Measurements from ENCODE around the gene CCDC160.
"Not testable (repeated sequence)": the region's sequence is repeated elsewhere in the genome, so short reads cannot be mapped to it uniquely, and the experiment has no call there.

Gene CCDC160

GRCh38 chrX:134236626-134237614 is at the start of gene CCDC160:
Gene CCDC160, plus strand, starts transcription at chrX:134237182. Its CDS starts 7,619 bp downstream, at chrX:134244801.
- no peak for DNase-seq

DNA sequence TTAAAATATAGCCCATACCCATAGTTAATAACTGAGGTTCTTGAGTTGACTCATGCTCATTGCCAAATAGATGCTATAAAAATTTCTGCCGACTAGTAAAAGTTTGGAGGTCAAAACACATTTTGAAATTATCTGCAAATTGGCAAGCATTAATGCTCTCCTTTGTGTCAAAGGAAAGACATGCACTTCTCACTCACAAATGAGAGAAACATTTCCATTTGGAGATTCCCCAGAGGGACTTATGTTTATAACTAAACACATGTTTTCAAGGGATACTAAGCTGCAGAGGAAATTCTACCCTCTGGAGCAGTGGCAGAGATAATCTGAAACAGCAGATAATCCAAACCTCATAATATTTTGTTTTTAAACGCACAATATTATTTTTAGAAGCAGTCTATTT is 45.7 kb upstream of the CCDC160 start:
- no peak for DNase-seq

GRCh38 chrX:134194915-134195314 is 42.1 kb upstream of the CCDC160 start:
- DNase-seq, result no peak

DNA sequence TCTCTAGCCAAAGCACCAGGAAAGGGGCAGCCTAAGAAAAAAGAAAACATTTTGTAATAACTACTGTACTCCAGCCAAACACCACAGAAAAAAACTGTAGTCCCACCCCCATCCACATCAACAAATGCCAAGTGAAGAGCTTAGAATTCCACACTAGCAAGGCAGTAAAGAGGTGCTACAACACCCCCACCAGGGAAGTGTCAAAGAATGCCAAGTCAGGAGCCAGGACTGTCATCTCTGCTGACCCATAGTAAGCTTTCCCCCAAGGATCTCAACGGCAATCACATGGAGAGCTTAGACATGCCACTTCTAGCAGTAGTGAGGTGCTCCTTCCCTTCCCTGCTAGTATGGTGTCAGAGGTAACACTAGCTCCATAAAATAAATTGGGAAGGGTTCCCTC is 34.4 kb upstream of the CCDC160 start:
- no peak for DNase-seq

GRCh38 chrX:134206221-134206620 is 30.8 kb upstream of the CCDC160 start:
- no peak for DNase-seq

- DNase-seq, result no peak
Measured at GRCh38 chrX:134210465-134210864, 26.5 kb upstream of the CCDC160 start.

DNA sequence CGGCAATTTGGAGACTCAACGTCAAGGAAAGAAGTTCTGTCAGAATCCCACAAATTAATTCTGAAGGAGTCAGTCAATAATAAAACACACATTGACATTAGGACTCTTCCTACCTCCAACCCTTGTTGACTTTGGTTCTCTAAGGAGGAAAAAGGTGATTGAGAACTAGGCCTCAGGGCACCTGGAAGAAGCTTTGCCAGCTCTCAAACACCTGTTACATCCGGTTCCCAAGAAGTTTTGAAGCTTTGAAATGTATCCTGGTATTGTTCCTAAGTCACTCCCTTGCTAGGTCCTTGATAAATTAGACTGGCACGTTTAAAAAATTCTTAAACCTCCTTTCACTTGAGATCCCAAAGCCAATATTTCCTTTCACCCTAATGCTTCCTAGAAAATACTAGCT is 1.7 kb upstream of the CCDC160 start:
- no peak for DNase-seq

DNA sequence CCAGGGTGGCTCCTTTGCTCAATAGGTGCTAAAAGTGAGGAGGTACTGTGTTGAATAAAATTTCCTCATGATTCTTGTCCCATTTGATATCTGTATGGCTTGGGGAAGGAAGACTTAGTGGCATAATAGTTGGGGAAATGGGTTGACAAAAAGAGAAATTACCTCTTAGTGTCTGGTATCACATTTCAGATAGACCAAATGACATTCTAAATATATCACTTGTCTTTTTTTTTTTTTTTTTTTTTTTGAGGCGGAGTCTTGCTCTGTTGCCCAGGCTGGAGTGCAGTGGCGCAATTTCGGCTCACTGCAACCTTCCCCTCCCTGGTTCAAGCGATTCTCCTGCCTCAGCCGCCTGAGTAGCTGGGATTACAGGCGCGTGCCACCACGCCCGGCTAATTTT is 1.2 kb downstream of the CCDC160 start:
- not testable (repeated sequence) for DNase-seq

DNA sequence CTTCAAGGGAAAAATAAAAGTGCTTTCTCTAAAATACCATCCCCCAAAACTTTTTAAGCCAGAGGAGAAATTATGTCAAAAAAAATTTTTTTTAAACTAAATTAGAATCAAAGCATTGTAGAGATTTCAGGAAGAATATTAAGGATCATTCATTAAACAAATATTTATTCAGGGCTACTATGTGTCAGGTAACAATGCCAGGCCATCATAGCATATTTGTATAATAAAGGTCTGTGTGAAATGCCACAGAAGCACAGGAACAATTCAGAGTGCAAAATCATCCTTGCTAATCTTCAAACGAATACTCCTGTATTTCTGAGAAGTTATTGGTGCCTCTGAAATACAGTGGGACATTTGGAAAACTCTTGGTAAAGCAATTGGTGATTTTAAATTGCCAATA is 2.0 kb downstream of the CCDC160 start:
- DNase-seq, result no peak

DNA sequence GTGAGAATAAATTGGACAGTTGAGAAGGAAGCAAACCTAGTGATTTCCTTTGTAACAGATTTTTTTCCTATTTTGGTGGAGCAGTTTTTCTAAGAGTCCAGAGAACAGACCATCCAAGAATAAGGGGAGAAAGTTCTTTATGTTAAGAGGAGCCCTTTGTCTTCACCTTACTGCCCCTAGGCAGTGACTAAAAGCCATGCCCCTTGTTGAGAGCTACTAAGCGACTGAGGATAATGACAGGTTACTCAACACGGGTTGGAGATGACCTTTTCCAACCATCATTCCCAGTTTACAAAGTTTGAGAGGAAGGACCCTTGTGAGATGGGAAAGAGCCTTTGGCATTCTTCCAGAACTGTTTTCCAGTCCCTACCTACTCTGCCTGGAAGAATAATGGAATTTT is 3.2 kb downstream of the CCDC160 start:
- no peak for DNase-seq

GRCh38 chrX:134241960-134242619 is 5.1 kb downstream of the CCDC160 start:
- no peak for DNase-seq

GRCh38 chrX:134244043-134244442 is 7.1 kb downstream of the CCDC160 start:
- DNase-seq, result no peak

GRCh38 chrX:134246282-134246681 is 9.3 kb downstream of the CCDC160 start:
- DNase-seq, result no peak

- no peak for DNase-seq
Measured at GRCh38 chrX:134247492-134247891, 10.5 kb downstream of the CCDC160 start.

DNA sequence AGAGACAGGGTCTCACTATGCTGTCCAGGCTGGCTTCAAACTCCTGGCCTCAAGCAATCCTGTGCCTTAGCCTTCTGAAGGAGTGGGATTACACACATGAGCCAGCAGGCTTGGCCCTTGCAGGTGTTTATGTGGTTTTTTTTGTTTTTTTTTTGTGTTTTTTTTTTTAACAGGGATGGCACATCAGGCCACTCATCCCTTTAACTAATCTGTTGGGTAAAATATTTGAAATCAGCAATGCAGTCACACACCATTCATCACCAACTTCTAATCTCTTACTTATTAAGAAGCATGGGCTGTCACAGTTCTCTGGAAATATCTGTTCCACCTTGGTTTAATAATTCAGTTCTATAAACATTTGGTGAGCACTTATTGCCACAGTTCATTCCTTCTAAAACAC is 12.3 kb downstream of the CCDC160 start:
- no peak for DNase-seq

DNA sequence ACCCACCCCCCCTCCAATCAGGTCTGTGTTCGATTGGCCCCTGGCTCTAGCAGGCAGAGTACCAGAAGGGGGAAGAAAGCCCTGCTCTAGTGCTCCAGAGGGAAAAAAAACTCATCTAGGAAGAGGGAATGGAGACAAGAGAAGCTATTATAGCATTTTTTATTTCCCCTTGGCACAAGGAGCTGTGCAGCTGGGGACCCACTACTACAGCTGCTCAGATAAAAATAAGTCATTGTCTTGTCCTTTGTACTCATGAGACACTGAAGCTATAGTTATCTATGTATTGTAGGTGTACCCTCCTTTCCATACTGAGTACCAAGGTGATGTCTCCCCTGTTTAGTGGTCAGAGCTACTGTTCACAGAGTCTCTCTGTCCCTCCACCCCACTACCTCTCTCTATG is 14.3 kb downstream of the CCDC160 start:
- DNase-seq, result no peak

DNA sequence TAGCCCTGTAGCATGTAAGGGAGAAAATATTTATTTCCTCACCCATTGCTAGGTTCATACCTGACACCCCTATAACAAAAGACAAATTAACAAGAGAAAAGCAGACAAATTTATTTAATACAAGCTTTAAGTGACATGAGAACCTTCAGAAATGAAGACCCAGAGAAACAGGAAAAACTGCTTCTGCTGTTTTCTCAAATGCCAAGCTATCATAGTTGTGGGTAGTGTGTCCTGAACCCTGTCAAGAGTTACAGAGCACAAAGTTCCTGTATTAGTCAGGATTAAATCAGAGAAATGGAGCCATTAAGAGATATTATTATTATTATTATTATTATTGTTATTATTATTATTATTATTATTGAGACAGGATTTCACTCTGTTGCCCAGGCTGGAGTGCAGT is 17.5 kb downstream of the CCDC160 start:
- no peak for DNase-seq

- DNase-seq, result no peak
Measured at GRCh38 chrX:134255555-134255954, 18.6 kb downstream of the CCDC160 start.

DNA sequence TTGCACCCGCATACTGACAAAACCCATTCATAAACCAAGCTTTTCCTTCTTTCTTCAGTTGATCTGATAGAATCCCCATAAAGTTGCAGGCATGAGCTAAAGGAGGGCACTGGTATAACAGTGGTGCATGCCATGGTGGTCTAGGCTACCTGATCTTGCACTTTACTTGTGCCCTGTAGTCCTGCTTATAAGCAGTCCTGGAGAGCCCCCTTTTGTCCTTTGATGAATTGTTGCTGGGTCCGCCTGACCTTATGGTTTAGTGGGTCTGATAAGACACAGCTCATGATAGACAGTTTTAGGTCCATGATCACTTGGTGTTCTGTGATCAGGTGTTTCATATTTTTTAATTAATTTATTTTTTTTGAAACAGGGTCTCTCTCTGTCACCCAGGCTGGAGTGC is 19.7 kb downstream of the CCDC160 start:
- DNase-seq, result no peak

GRCh38 chrX:134258202-134258601 is 21.2 kb downstream of the CCDC160 start:
- no peak for DNase-seq

- not testable (repeated sequence) for DNase-seq
Measured at GRCh38 chrX:134285934-134286333, 49.0 kb downstream of the CCDC160 start.

GRCh38 chrX:134287346-134287745 is 50.4 kb downstream of the CCDC160 start:
- DNase-seq, result no peak

DNA sequence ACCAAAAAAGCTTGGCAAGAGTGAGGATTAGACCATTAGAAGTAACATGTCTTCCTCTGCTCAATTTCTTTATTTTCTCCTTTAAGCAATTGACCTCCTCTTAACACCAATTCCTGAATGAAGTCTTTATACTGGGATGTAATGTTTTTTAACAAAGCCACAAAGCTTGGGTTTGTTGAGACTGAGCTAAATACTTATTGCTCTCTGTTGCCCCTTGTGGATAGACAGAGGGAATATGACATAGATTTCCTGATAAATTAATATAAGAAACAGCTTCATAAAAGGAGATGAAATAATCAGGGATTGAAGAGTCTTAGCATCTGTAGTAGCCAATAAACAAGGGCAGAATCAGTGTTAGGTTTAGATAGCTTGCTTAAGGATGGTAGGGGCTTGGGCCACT is 57.6 kb downstream of the CCDC160 start:
- no peak for DNase-seq
